Muscle of leg (tissue), 11 donors: ENCODE measurements around the gene RHO. TPM values are rescaled to one million over a fixed set of nuclear protein-coding genes. Genes with fewer than 3 reads are reported as not detected.
"Not testable (repeated sequence)": the region's sequence is repeated elsewhere in the genome, so short reads cannot be mapped to it uniquely, and the experiment has no call there.

Experiments used
- DNase-seq: peaks from one replicate; pipeline ENCODE4 v3.0.0; 2013
- H3K27ac ChIP-seq: one replicate; pipeline ENCODE4 v1.5.1; 2013; ENCODE audit warnings: mild to moderate bottlenecking, low read length, control low read depth
- H3K27me3 ChIP-seq: one replicate; pipeline ENCODE4 v1.6.1; 2013; ENCODE audit warnings: low read length; ENCODE audit not compliant: control insufficient read depth, insufficient read depth
- H3K36me3 ChIP-seq: one replicate; pipeline ENCODE4 v1.6.1; 2013; ENCODE audit warnings: low read length; ENCODE audit not compliant: control insufficient read depth, insufficient read depth
- H3K4me1 ChIP-seq: one replicate; pipeline ENCODE4 v1.6.1; 2013; ENCODE audit warnings: low read length; ENCODE audit not compliant: control insufficient read depth, insufficient read depth
- H3K4me3 ChIP-seq: one replicate; pipeline ENCODE4 v1.5.1; 2013; ENCODE audit warnings: low read length, control low read depth
- H3K9me3 ChIP-seq: replicated peaks from 2 replicates; pipeline ENCODE4 v1.6.1; 2013; ENCODE audit warnings: low read depth, low read length; ENCODE audit not compliant: control insufficient read depth
- WGBS: methylation state at CpG from one replicate; pipeline ENCODE4 v1.1.5; 2013; ENCODE audit warnings: missing lambda C conversion rate; ENCODE audit not compliant: insufficient coverage; 5-methylcytosine and 5-hydroxymethylcytosine counted together
- polyA plus RNA-seq, 8 donors: library from polyadenylated mRNA; unstranded; fragments of 120-200 nt; gene quantifications; one replicate each; pipeline versions ENCODE4 v1.2.1 to v1.2.3, GENCODE V29; 2013; ENCODE audit warnings: inconsistent platforms in 1 of 8, low replicate concordance in 1 of 8; ENCODE audit not compliant: insufficient read length in 8 of 8, insufficient read depth in 1 of 8
- total RNA-seq: library from RNA; stranded (reverse); fragments of 120-200 nt; gene quantifications from one replicate; pipeline ENCODE4 v1.2.4, GENCODE V29; 2013

The RHO gene
- total and polyA plus RNA-seq, 9 donors, result 0.04 to 0.10 (median 0.06) TPM; not detected in 5

DNA sequence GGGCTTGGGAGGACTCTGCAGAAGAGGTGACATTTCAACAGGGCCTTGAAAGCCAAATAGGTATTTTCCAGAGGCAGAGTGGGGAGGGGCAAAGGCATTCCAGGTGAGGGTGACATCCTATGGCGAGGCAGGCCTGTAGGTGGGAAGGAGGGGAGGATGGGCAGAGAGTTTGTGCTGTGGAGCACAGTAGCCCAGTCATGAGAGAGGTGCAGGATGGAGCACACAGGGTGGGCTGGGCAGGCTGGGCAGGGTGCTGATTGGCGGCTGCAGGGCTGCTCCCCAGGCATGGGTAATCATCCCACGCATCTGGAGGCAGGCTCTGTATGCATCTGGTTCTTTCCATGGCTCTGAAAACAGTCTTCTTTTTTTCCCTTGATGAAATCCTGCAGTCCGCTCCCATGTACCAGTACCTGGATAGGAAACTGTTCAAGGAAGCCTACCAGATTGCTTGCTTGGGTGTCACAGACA lies 40.5 kb upstream of the RHO start:
- peaks cover 33% of the 10 kb centered on the region for H3K4me1 ChIP-seq
- not testable (repeated sequence) for DNase-seq, H3K27me3 ChIP-seq, H3K4me3 ChIP-seq, H3K27ac ChIP-seq, H3K9me3 ChIP-seq
- WGBS, result 69% methylated on average over 3 of the region's 4 CpGs
- peaks cover 43% of the 10 kb centered on the region for H3K36me3 ChIP-seq

- not testable (repeated sequence) for H3K27ac ChIP-seq, H3K9me3 ChIP-seq, DNase-seq, H3K4me3 ChIP-seq, H3K27me3 ChIP-seq
- peaks cover 37% of the 10 kb centered on the region for H3K4me1 ChIP-seq
- peaks cover 45% of the 10 kb centered on the region for H3K36me3 ChIP-seq
- WGBS, result 73% methylated on average over 1 of the region's 10 CpGs
These were observed 39.2 kb upstream of the RHO start for GRCh38 chr3:129489258-129489657.

- Histone ChIP-seq H3K4me1 (peaks cover 38% of the 10 kb centered on the region), H3K9me3 (no peaks in the 10 kb centered on the region), H3K27ac (peak overlapping the region; percentile 75), H3K36me3 (peaks cover 48% of the 10 kb centered on the region), H3K27me3 (no peaks in the 10 kb centered on the region), H3K4me3 (no peak overlapping the region)
- peak; percentile 94 for DNase-seq
- WGBS, result 22% methylated on average over 3 of the region's 5 CpGs
These were observed 38.2 kb upstream of the RHO start for GRCh38 chr3:129490273-129490675.

DNA sequence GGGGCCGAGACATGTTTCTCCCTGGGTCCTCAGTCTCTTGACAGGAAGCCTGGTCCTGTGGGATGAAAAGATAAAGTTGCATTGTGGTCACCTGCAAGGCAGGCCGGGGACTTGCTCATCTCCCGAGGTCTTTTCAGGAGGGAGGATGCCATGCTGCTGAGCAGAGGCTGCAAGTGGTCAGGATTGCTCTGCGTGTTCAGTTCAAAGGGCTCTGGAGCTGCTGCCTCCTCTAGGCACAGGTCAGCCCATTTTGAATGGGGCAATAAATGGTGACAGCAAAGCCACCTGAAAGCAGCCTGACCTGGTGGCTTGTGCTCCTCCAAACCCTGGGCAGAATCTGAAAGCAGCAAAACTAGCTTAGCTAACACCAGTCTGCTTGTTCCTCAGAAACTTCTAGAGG lies 37.4 kb upstream of the RHO start:
- H3K27ac ChIP-seq, result not testable (repeated sequence)
- 78% methylated on average over 4 of the region's 4 CpGs for WGBS

GRCh38 chr3:129491794-129492193 lies 36.6 kb upstream of the RHO start:
- DNase-seq, result no peak
- H3K27ac ChIP-seq, result no peak overlapping the region
- 94% methylated on average over 8 of the region's 9 CpGs for WGBS
- no peaks in the 10 kb centered on the region for H3K27me3 ChIP-seq
- no peak overlapping the region for H3K4me3 ChIP-seq
- peaks cover 26% of the 10 kb centered on the region for H3K4me1 ChIP-seq
- no peaks in the 10 kb centered on the region for H3K9me3 ChIP-seq
- H3K36me3 ChIP-seq, result peaks cover 49% of the 10 kb centered on the region

More for the DNA sequence above, 37.4 kb upstream of the RHO start:
- DNase-seq, H3K4me3 ChIP-seq, H3K27me3 ChIP-seq, H3K9me3 ChIP-seq: not testable (repeated sequence)
- Histone ChIP-seq H3K36me3 (peaks cover 47% of the 10 kb centered on the region), H3K4me1 (peaks cover 33% of the 10 kb centered on the region)

DNA sequence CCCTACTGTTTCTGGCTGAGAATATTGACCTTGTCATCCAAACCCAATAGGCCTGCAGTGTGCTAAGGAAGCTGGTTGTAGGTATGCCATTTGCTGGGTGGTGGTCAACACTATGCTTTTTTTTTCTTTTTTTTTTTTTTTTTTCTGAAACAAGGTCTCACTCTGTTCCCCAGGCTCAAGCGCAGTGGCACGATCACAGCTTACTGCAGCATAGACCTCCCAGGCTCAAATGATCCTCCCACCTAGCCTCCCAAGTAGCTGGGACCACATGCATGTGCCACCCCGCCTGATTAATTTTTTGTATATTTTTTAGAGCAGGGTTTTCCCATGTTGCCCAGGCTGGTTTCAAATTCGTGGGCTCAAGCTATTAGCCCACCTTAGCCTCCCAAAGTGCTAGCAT lies 35.7 kb upstream of the RHO start:
- no peak overlapping the region for H3K4me3 ChIP-seq
- peaks cover 21% of the 10 kb centered on the region for H3K4me1 ChIP-seq
- peaks cover 55% of the 10 kb centered on the region for H3K36me3 ChIP-seq
- no peak for DNase-seq
- no CpG with 5 or more reads among the region's 4 CpGs for WGBS
- no peaks in the 10 kb centered on the region for H3K9me3 ChIP-seq
- no peak overlapping the region for H3K27ac ChIP-seq
- H3K27me3 ChIP-seq, result no peaks in the 10 kb centered on the region

DNA sequence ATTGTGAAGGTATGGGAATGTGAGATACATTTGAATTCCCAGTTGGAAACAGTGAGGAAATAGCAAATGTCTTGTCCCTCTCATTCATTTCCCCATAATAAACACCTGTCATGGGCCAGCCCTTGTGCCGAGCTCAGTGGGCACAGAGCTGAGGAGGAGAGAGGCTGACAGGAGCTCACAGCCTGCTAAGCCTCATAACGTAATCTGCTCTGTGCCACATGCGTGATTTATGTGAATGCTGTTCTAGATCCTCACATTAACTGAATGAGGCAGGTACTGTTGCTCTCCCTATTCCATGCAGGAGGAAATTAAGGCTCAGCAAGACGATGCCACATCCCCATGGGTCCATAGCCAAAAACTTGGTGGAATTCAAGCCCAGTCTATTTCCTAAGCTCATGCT lies 35.2 kb upstream of the RHO start:
- DNase-seq, result no peak
- Histone ChIP-seq H3K36me3 (peaks cover 58% of the 10 kb centered on the region), H3K27ac (no peak overlapping the region), H3K4me3 (no peak overlapping the region), H3K4me1 (peaks cover 18% of the 10 kb centered on the region), H3K27me3 (no peaks in the 10 kb centered on the region), H3K9me3 (no peaks in the 10 kb centered on the region)
- 91% methylated on average over 3 of the region's 4 CpGs for WGBS

GRCh38 chr3:129494499-129494898 lies 33.9 kb upstream of the RHO start:
- WGBS, result 79% methylated on average over 2 of the region's 5 CpGs
- H3K27ac ChIP-seq, result peak overlapping the region; percentile 83
- peaks cover 60% of the 10 kb centered on the region for H3K36me3 ChIP-seq
- peaks cover 18% of the 10 kb centered on the region for H3K4me1 ChIP-seq
- DNase-seq, H3K27me3 ChIP-seq, H3K4me3 ChIP-seq, H3K9me3 ChIP-seq: not testable (repeated sequence)

GRCh38 chr3:129495006-129495639 lies 33.3 kb upstream of the RHO start:
- Histone ChIP-seq H3K4me1 (peaks cover 18% of the 10 kb centered on the region), H3K36me3 (peaks cover 65% of the 10 kb centered on the region), H3K27ac (peak overlapping the region; percentile 83)
- not testable (repeated sequence) for H3K9me3 ChIP-seq, H3K27me3 ChIP-seq, H3K4me3 ChIP-seq
- DNase-seq, result peak; percentile 41
- 64% methylated on average over 6 of the region's 10 CpGs for WGBS

GRCh38 chr3:129497876-129498275 lies 30.6 kb upstream of the RHO start:
- not testable (repeated sequence) for H3K27me3 ChIP-seq, DNase-seq, H3K4me3 ChIP-seq, H3K9me3 ChIP-seq
- Histone ChIP-seq H3K36me3 (peaks cover 69% of the 10 kb centered on the region), H3K4me1 (peaks cover 21% of the 10 kb centered on the region), H3K27ac (peak overlapping the region; percentile 29)
- WGBS, result 100% methylated on average over 1 of the region's 2 CpGs
